ENCODE measurements around the gene CAND1. TPM values are rescaled to one million over a fixed set of nuclear protein-coding genes. Genes with fewer than 3 reads are reported as not detected.

Gene CAND1
- total and polyA plus RNA-seq, 2 donors (not counting 1 experiment from before 2014, with no cell fraction given): 14.8 to 108 TPM

DNA sequence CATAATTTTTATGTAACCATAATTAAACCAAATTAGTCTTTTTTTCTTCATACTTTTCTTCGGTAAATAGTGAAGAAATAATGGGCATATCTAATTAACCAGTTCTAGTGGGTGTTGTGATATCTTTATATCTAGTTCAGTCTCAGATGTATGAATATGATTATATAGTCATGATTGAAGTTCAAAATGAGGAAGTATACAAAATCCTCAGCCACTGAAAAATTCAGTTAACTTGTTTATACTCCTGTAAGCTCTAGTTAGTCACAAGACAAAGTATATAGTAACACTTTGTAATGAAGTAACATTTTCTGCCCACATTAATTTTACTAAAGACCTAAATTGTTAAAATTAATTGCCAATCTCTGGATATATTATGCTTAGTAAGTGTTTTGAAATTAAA is 46.5 kb downstream of the CAND1 start:
- Histone ChIP-seq H3K27ac (ENCODE audit: low read length in 2 of 2) (peak overlapping the region in 1 of 2 donors; percentile 17), H2AFZ (ENCODE audit: insufficient read depth, low read depth, low read length, poor library complexity, severe bottlenecking) (no peak overlapping the region), H3K36me3 (replicated peaks in 1 of 2; ENCODE audit: control extremely low read depth in 1 of 2, control insufficient read depth in 1 of 2, extremely low read depth in 1 of 2, insufficient read depth in 2 of 2, low read length in 1 of 2) (peaks cover 0 to 32% of the 10 kb centered on the region in 2 experiments), H3K4me1 (ENCODE audit: control insufficient read depth in 2 of 2, insufficient read depth in 2 of 2, low read length in 2 of 2) (peaks cover under 1 to 2% of the 10 kb centered on the region in 2 donors), H3K9ac (ENCODE audit: low read length) (no peak overlapping the region), H3K79me2 (ENCODE audit: control insufficient read depth, insufficient read depth, low read length) (no peaks in the 10 kb centered on the region), H3K4me2 (replicated peaks; ENCODE audit: low read depth, low read length, poor library complexity, severe bottlenecking) (no peak overlapping the region), H4K20me1 (ENCODE audit: control insufficient read depth, insufficient read depth, low read length, poor library complexity, severe bottlenecking) (no peaks in the 10 kb centered on the region), H3K9me3 (ENCODE audit: control extremely low read depth in 1 of 3, control insufficient read depth in 2 of 3, insufficient read depth in 1 of 3, low read length in 2 of 3) (no peaks in the 10 kb centered on the region), H3K27me3 (replicated peaks in 1 of 4; ENCODE audit: control extremely low read depth in 1 of 4, control insufficient read depth in 3 of 4, insufficient read depth in 4 of 4, low read length in 3 of 4) (no peaks in the 10 kb centered on the region), H3K4me3 (ENCODE audit: control extremely low read depth in 1 of 5, extremely low read depth in 1 of 5, insufficient read depth in 1 of 5, low read depth in 2 of 5, low read length in 4 of 5) (no peak overlapping the region)
- Mint-ChIP-seq H3K27ac (no peak overlapping the region), H3K27me3 (no peaks in the 10 kb centered on the region), H3K9me3 (ENCODE audit: insufficient read depth) (no peaks in the 10 kb centered on the region), H3K4me1 (peaks cover 9% of the 10 kb centered on the region), H3K4me3 (no peak overlapping the region)
- WGBS (ENCODE audit: insufficient coverage): no CpG with 5 or more reads among the region's 1 CpG
- ChIA-PET CTCF (interaction anchor here (1.0 kb wide), 1 partner anchor 41 kb away, joined by 3 read pairs; no protein-coding TSS in a partner anchor), POLR2A (no interaction called here)
- intact Hi-C loops (cut with micrococcal nuclease): no loop called here
- no peak for DNase-seq
- TF ChIP-seq, protein P1, sequence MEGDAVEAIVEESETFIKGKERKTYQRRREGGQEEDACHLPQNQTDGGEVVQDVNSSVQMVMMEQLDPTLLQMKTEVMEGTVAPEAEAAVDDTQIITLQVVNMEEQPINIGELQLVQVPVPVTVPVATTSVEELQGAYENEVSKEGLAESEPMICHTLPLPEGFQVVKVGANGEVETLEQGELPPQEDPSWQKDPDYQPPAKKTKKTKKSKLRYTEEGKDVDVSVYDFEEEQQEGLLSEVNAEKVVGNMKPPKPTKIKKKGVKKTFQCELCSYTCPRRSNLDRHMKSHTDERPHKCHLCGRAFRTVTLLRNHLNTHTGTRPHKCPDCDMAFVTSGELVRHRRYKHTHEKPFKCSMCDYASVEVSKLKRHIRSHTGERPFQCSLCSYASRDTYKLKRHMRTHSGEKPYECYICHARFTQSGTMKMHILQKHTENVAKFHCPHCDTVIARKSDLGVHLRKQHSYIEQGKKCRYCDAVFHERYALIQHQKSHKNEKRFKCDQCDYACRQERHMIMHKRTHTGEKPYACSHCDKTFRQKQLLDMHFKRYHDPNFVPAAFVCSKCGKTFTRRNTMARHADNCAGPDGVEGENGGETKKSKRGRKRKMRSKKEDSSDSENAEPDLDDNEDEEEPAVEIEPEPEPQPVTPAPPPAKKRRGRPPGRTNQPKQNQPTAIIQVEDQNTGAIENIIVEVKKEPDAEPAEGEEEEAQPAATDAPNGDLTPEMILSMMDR (IDR thresholded peaks at IDR 0.05): no peak
- TF ChIP-seq EZH2 (IDR thresholded peaks at IDR 0.05; ENCODE audit: borderline replicate concordance, insufficient read depth, low read depth, low read length, poor library complexity, severe bottlenecking): no peak
- no peak for ATAC-seq (ENCODE audit: low read depth)

DNA sequence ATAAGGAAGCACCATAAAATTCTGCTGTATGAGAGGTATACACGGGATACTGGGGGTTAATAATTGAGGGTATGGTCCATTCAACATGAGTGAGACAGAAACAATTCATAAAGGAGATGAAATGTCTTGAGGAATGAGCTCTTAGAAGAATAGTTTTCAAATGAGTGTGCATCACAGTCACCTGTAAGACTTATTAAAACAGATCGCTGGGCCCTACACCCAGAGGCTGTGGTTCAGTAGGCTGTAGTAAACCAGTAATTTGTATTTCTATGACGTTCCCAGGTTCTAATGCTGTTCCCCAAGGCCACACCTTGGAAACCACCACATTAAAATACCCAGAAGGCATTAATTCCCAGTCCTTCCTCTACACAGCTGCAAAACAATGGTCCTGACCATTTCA is 49.6 kb downstream of the CAND1 start:
- Histone ChIP-seq H3K9ac (ENCODE audit: low read length) (no peak overlapping the region), H2AFZ (ENCODE audit: insufficient read depth, low read depth, low read length, poor library complexity, severe bottlenecking) (no peak overlapping the region), H3K36me3 (replicated peaks in 1 of 2; ENCODE audit: control extremely low read depth in 1 of 2, control insufficient read depth in 1 of 2, extremely low read depth in 1 of 2, insufficient read depth in 2 of 2, low read length in 1 of 2) (peaks cover 0 to 7% of the 10 kb centered on the region in 2 experiments), H4K20me1 (ENCODE audit: control insufficient read depth, insufficient read depth, low read length, poor library complexity, severe bottlenecking) (no peaks in the 10 kb centered on the region), H3K9me3 (ENCODE audit: control extremely low read depth in 1 of 3, control insufficient read depth in 2 of 3, insufficient read depth in 1 of 3, low read length in 2 of 3) (peaks cover 0 to 14% (median 0%) of the 10 kb centered on the region in 3 donors), H3K79me2 (ENCODE audit: control insufficient read depth, insufficient read depth, low read length) (no peaks in the 10 kb centered on the region), H3K27ac (ENCODE audit: low read length in 2 of 2) (no peak overlapping the region), H3K27me3 (replicated peaks in 1 of 4; ENCODE audit: control extremely low read depth in 1 of 4, control insufficient read depth in 3 of 4, insufficient read depth in 4 of 4, low read length in 3 of 4) (no peaks in the 10 kb centered on the region), H3K4me1 (ENCODE audit: control insufficient read depth in 2 of 2, insufficient read depth in 2 of 2, low read length in 2 of 2) (peaks cover 7 to 9% of the 10 kb centered on the region in 2 donors), H3K4me3 (ENCODE audit: control extremely low read depth in 1 of 5, extremely low read depth in 1 of 5, insufficient read depth in 1 of 5, low read depth in 2 of 5, low read length in 4 of 5) (no peak overlapping the region), H3K4me2 (replicated peaks; ENCODE audit: low read depth, low read length, poor library complexity, severe bottlenecking) (no peak overlapping the region)
- intact Hi-C loops (cut with micrococcal nuclease): no loop called here
- H3K4me3 Mint-ChIP-seq: no peak overlapping the region
- ChIA-PET POLR2A (no interaction called here), CTCF (no interaction called here)
- peaks cover 16% of the 10 kb centered on the region for H3K4me1 Mint-ChIP-seq
- WGBS (ENCODE audit: insufficient coverage): 100% methylated on average over 1 of the region's 3 CpGs
- H3K9me3 Mint-ChIP-seq (ENCODE audit: insufficient read depth): no peaks in the 10 kb centered on the region
- DNase-seq (no peak), ATAC-seq (ENCODE audit: low read depth) (no peak)
- peak overlapping the region; percentile 59 for H3K27ac Mint-ChIP-seq
- H3K27me3 Mint-ChIP-seq: no peaks in the 10 kb centered on the region
- TF ChIP-seq, protein P1 (IDR thresholded peaks at IDR 0.05): no peak
- TF ChIP-seq EZH2 (IDR thresholded peaks at IDR 0.05; ENCODE audit: borderline replicate concordance, insufficient read depth, low read depth, low read length, poor library complexity, severe bottlenecking): no peak
